Fibroblast of lung (primary cell): ENCODE data around the gene LIN37. TPM values are rescaled to one million over a fixed set of nuclear protein-coding genes. Genes with fewer than 3 reads are reported as not detected.

Experiments used
- DNase-seq, 2 donors: peaks; one replicate each; pipeline versions ENCODE4 v3.0.0 to v3.0.0-alpha.2; 2010; ENCODE audit warnings: low read depth in 2 of 2
- H2AFZ ChIP-seq: 2 replicates; pipeline ENCODE4 v1.5.1; 2012; ENCODE audit warnings: low read length, control low read depth, inconsistent platforms
- H3K27ac ChIP-seq: 2 replicates; pipeline ENCODE4 v1.5.1; 2011; ENCODE audit warnings: low read length, control low read depth; ENCODE audit not compliant: insufficient read depth
- H3K27me3 ChIP-seq: 2 replicates; pipeline ENCODE4 v1.5.1; 2011; ENCODE audit warnings: mild to moderate bottlenecking, low read length; ENCODE audit not compliant: control insufficient read depth, insufficient read depth
- H3K36me3 ChIP-seq: 2 replicates; pipeline ENCODE4 v1.5.1; 2011; ENCODE audit warnings: low read length; ENCODE audit not compliant: control insufficient read depth, insufficient read depth
- H3K4me1 ChIP-seq: 2 replicates; pipeline ENCODE4 v1.5.1; 2011; ENCODE audit warnings: low read length; ENCODE audit not compliant: control insufficient read depth, insufficient read depth; ENCODE audit errors: extremely low read depth
- H3K4me2 ChIP-seq: 2 replicates; pipeline ENCODE4 v1.5.1; 2011; ENCODE audit warnings: low read length, control low read depth; ENCODE audit not compliant: insufficient read depth; ENCODE audit errors: extremely low read depth
- H3K4me3 ChIP-seq, 4 experiments: fragments of 200-600 bp in 1 of 4; sonication (generic) in 1 of 4; replicated peaks in 1 of 4; 2 replicates each; pipeline ENCODE4 v1.5.1; 2011 to 2016; ENCODE audit warnings: low read length in 4 of 4, low read depth in 3 of 4, mild to moderate bottlenecking in 3 of 4, control low read depth in 2 of 4, inconsistent platforms in 1 of 4, mixed read lengths in 1 of 4; ENCODE audit not compliant: insufficient read depth in 1 of 4; ENCODE audit errors: control extremely low read depth in 1 of 4
- H3K79me2 ChIP-seq: 2 replicates; pipeline ENCODE4 v1.5.1; 2012; ENCODE audit warnings: mild to moderate bottlenecking, low read length, inconsistent platforms; ENCODE audit not compliant: control insufficient read depth, insufficient read depth
- H3K9ac ChIP-seq: 2 replicates; pipeline ENCODE4 v1.5.1; 2011; ENCODE audit warnings: mild to moderate bottlenecking, low read length, control low read depth; ENCODE audit not compliant: insufficient read depth
- H3K9me3 ChIP-seq: 2 replicates; pipeline ENCODE4 v1.5.1; 2012; ENCODE audit warnings: low read depth, low read length; ENCODE audit not compliant: control insufficient read depth, insufficient read depth
- H4K20me1 ChIP-seq: 2 replicates; pipeline ENCODE4 v1.5.1; 2011; ENCODE audit warnings: low read length; ENCODE audit not compliant: control insufficient read depth, insufficient read depth; ENCODE audit errors: extremely low read depth
- EZH2 ChIP-seq: IDR thresholded peaks from 2 replicates; pipeline ENCODE4 v1.5.1; 2012; ENCODE audit warnings: low read length, control low read depth, mild to moderate bottlenecking; ENCODE audit errors: missing control alignments
- polyA plus RNA-seq, 2 donors: library from polyadenylated mRNA; depleted of rRNA in 1 of 2; stranded (reverse) in 1 of 2; unstranded in 1 of 2; fragments of >200 nt; gene quantifications; 2 replicates each; pipeline ENCODE4 v1.2.1, GENCODE V29; 2011 to 2012; ENCODE audit warnings: missing spikeins in 1 of 2
- total RNA-seq: library from RNA; depleted of rRNA; stranded (reverse); fragments of >200 nt; gene quantifications from 2 replicates; pipeline ENCODE4 v1.2.1, GENCODE V29; 2014
- TF ChIP-seq, protein P1 (sequence below), 2 donors: IDR thresholded peaks in 1 of 2; conservative IDR thresholded peaks in 1 of 2; 1 replicate in 1 of 2; 2 replicates in 1 of 2; pipeline ENCODE4 v1.5.1; 2011 to 2012; ENCODE audit warnings: low read length in 2 of 2, control low read depth in 1 of 2, inconsistent platforms in 1 of 2, low read depth in 1 of 2, mild to moderate bottlenecking in 1 of 2

The LIN37 gene
- total and polyA plus RNA-seq, 2 donors (not counting 1 experiment from before 2014, with no cell fraction given) = 6.4 to 10.3 TPM

DNA sequence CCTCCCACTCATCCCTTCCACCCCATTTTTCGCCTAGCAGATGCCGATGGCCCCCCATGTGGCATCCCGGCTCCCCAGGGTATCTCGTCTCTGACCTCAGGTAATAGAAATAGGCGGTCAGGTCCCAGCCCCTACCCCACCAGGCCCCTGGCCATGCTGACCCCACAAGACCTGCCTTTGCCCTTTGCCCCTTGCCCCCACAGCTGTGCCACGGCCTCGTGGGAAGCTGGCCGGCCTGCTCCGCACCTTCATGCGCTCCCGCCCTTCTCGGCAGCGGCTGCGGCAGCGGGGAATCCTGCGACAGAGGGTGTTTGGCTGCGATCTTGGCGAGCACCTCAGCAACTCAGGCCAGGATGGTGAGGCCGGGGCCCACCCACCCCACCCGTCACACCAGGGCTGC lies 32.3 kb downstream of the LIN37 start:
- Histone ChIP-seq H4K20me1 (no peaks in the 10 kb centered on the region), H3K27me3 (no peaks in the 10 kb centered on the region), H3K4me2 (no peak overlapping the region), H3K36me3 (peaks cover 10% of the 10 kb centered on the region), H3K9ac (no peak overlapping the region), H3K4me3 (no peak overlapping the region), H3K27ac (no peak overlapping the region), H3K9me3 (no peaks in the 10 kb centered on the region), H3K79me2 (peaks cover 3% of the 10 kb centered on the region), H3K4me1 (peaks cover 4% of the 10 kb centered on the region), H2AFZ (no peak overlapping the region)
- no peak for TF ChIP-seq EZH2
- TF ChIP-seq, protein P1, sequence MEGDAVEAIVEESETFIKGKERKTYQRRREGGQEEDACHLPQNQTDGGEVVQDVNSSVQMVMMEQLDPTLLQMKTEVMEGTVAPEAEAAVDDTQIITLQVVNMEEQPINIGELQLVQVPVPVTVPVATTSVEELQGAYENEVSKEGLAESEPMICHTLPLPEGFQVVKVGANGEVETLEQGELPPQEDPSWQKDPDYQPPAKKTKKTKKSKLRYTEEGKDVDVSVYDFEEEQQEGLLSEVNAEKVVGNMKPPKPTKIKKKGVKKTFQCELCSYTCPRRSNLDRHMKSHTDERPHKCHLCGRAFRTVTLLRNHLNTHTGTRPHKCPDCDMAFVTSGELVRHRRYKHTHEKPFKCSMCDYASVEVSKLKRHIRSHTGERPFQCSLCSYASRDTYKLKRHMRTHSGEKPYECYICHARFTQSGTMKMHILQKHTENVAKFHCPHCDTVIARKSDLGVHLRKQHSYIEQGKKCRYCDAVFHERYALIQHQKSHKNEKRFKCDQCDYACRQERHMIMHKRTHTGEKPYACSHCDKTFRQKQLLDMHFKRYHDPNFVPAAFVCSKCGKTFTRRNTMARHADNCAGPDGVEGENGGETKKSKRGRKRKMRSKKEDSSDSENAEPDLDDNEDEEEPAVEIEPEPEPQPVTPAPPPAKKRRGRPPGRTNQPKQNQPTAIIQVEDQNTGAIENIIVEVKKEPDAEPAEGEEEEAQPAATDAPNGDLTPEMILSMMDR (conservative IDR thresholded peaks at IDR 0.05 in 1 of 2, IDR thresholded peaks at IDR 0.05 in 1 of 2; ENCODE audit: low read depth in 1 of 2, low read length in 2 of 2) = no peak
- DNase-seq = no peak

DNA sequence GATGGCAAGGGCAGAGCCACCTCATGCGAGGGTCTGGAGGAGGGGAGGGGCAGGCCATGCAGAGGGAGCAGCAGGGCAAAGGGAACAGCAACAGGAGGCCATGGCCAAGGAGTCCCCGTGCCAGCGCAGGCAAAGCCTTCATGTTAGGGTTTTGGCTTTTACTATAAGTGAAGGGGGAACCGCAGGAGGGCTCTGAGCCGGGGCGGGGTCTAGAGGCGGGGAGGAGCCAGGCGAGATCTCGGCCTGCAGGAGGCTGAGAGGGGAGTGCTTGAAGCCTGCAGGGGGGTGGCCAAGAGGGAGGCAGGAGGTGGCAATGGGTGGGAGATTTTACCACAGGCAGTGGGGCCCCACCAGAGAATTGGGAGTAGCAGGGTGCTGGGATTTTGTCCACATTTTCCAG lies 33.3 kb downstream of the LIN37 start:
- no peak for DNase-seq
- H3K9me3 ChIP-seq = no peaks in the 10 kb centered on the region
- no peaks in the 10 kb centered on the region for H3K4me1 ChIP-seq
- H4K20me1 ChIP-seq = no peaks in the 10 kb centered on the region
- H3K9ac ChIP-seq = no peak overlapping the region
- no peak overlapping the region for H3K4me3 ChIP-seq
- no peaks in the 10 kb centered on the region for H3K79me2 ChIP-seq
- no peaks in the 10 kb centered on the region for H3K27me3 ChIP-seq
- peaks cover 10% of the 10 kb centered on the region for H3K36me3 ChIP-seq
- TF ChIP-seq, protein P1 (conservative IDR thresholded peaks at IDR 0.05 in 1 of 2, IDR thresholded peaks at IDR 0.05 in 1 of 2; ENCODE audit: low read depth in 1 of 2, low read length in 2 of 2) = no peak
- TF ChIP-seq EZH2 = no peak
- H2AFZ ChIP-seq = no peak overlapping the region
- no peak overlapping the region for H3K27ac ChIP-seq
- no peak overlapping the region for H3K4me2 ChIP-seq

- H3K4me3 ChIP-seq = no peak overlapping the region
- no peak overlapping the region for H3K9ac ChIP-seq
- H3K36me3 ChIP-seq = peaks cover 10% of the 10 kb centered on the region
- H3K27me3 ChIP-seq = no peaks in the 10 kb centered on the region
- no peak overlapping the region for H2AFZ ChIP-seq
- H3K79me2 ChIP-seq = no peaks in the 10 kb centered on the region
- no peak for DNase-seq
- no peak for TF ChIP-seq EZH2
- TF ChIP-seq, protein P1 (conservative IDR thresholded peaks at IDR 0.05 in 1 of 2, IDR thresholded peaks at IDR 0.05 in 1 of 2; ENCODE audit: low read depth in 1 of 2, low read length in 2 of 2) = no peak
- H3K27ac ChIP-seq = no peak overlapping the region
- H3K4me1 ChIP-seq = no peaks in the 10 kb centered on the region
- no peaks in the 10 kb centered on the region for H3K9me3 ChIP-seq
- no peak overlapping the region for H3K4me2 ChIP-seq
- H4K20me1 ChIP-seq = no peaks in the 10 kb centered on the region
Measured at GRCh38 chr19:35782589-35782988, 34.2 kb downstream of the LIN37 start.
